K562 (cell line): ENCODE data around the gene CAMK2B. TPM values are rescaled to one million over a fixed set of nuclear protein-coding genes. Genes with fewer than 3 reads are reported as not detected.

Experiments
- ATAC-seq: fragments of 200-7000 bp; cut with Tn5 transposase; 3 replicates; pipeline ENCODE4 v1.9.1; 2020; ENCODE audit warnings: moderate library complexity
- BruUV-seq: library from RNA; stranded (reverse); fragments of 400-500 nt; replicated peaks from 2 replicates; lab custom pipeline; 2021; lab: Mats Ljungman, UMichigan
- CTCF ChIA-PET: fragments of 300-600 bp; formaldehyde crosslinking; extraction: SDS; loops from one replicate; lab custom pipeline; 2021; ENCODE audit warnings: low intra/inter-chr PET ratio; lab: Yijun Ruan, JAX
- POLR2A ChIA-PET: fragments of 300-600, 350-650 bp; sonication (Branson Sonifier 250); formaldehyde crosslinking; extraction: SDS; loops from one replicate; lab custom pipeline; 2021; ENCODE audit warnings: antibody characterized with exemption, inconsistent platforms; lab: Yijun Ruan, JAX
- DNase-seq, 4 experiments: peaks; one replicate each; pipeline versions ENCODE4 v3.0.0 to v3.0.0-alpha.2; 2011 to 2018; ENCODE audit warnings: low spot score in 3 of 4, mixed read lengths in 3 of 4; ENCODE audit errors: extremely low read depth in 1 of 4
- FAIRE-seq: peaks from 2 replicates; lab custom pipeline; 2011; peaks lifted over from hg19 to GRCh38; lab: Jason Lieb, UNC
- H2AFZ ChIP-seq: 2 replicates; pipeline ENCODE4 v1.6.0; 2011; ENCODE audit warnings: low read depth, low read length, control low read depth, inconsistent platforms
- H3K27ac ChIP-seq: fragments of 200-600 bp; 3 replicates; pipeline ENCODE4 v1.8.0; 2011; ENCODE audit warnings: low read depth, mild to moderate bottlenecking, control low read depth, inconsistent platforms, low read length, moderate library complexity, mixed read lengths; ENCODE audit errors: extremely low read depth
- H3K27me3 ChIP-seq, 2 experiments: fragments of 300-600 bp in 1 of 2; 2 replicates in 1 of 2; 3 replicates in 1 of 2; pipeline versions ENCODE4 v1.6.0 to v1.8.0; 2011; ENCODE audit warnings: inconsistent platforms in 2 of 2, low read length in 2 of 2, mild to moderate bottlenecking in 1 of 2, mixed read lengths in 1 of 2, moderate library complexity in 1 of 2; ENCODE audit not compliant: control insufficient read depth in 2 of 2, insufficient read depth in 2 of 2
- H3K36me3 ChIP-seq: fragments of 300-600 bp; 3 replicates; pipeline ENCODE4 v1.8.0; 2011; ENCODE audit warnings: mild to moderate bottlenecking, low read length, inconsistent platforms; ENCODE audit not compliant: control insufficient read depth, insufficient read depth
- H3K4me1 ChIP-seq, 2 experiments: fragments of 200-600 bp in 1 of 2; replicated peaks in 1 of 2; 2 replicates in 1 of 2; 3 replicates in 1 of 2; pipeline versions ENCODE4 v1.5.1 to v1.8.0; 2011; ENCODE audit warnings: inconsistent platforms in 2 of 2, low read length in 2 of 2, mild to moderate bottlenecking in 1 of 2, mixed read lengths in 1 of 2, moderate library complexity in 1 of 2; ENCODE audit not compliant: control insufficient read depth in 2 of 2, insufficient read depth in 2 of 2
- H3K4me2 ChIP-seq: 2 replicates; pipeline ENCODE4 v1.6.1; 2011; ENCODE audit warnings: low read length, control low read depth, inconsistent platforms, mixed read lengths; ENCODE audit not compliant: insufficient read depth
- H3K4me3 ChIP-seq: fragments of 200-600 bp; sonication (generic), shearing (Covaris generic); 2 replicates; pipeline ENCODE4 v1.5.1; 2016; ENCODE audit warnings: control low read depth, inconsistent platforms
- H3K79me2 ChIP-seq: fragments of 200-600 bp; 3 replicates; pipeline ENCODE4 v1.8.0; 2011; ENCODE audit warnings: low read length, inconsistent platforms; ENCODE audit not compliant: control insufficient read depth, insufficient read depth
- H3K9ac ChIP-seq, 2 experiments: 2 replicates each; pipeline versions ENCODE4 v1.6.0 to v1.6.1; 2011; ENCODE audit warnings: low read depth in 2 of 2, low read length in 2 of 2, control low read depth in 1 of 2, inconsistent platforms in 1 of 2, mild to moderate bottlenecking in 1 of 2, mixed read lengths in 1 of 2; ENCODE audit not compliant: insufficient read depth in 1 of 2
- H3K9me1 ChIP-seq: one replicate; pipeline ENCODE4 v1.6.0; 2011; ENCODE audit warnings: inconsistent platforms, mild to moderate bottlenecking, low read length, moderate library complexity; ENCODE audit not compliant: control insufficient read depth, insufficient read depth
- H3K9me3 ChIP-seq: replicated peaks from 2 replicates; pipeline ENCODE4 v1.5.1; 2011; ENCODE audit warnings: low read depth, low read length, inconsistent platforms; ENCODE audit not compliant: control insufficient read depth, insufficient read depth
- H4K20me1 ChIP-seq: replicated peaks from 2 replicates; pipeline ENCODE4 v1.6.1; 2011; ENCODE audit warnings: low read length, inconsistent platforms, mixed read lengths; ENCODE audit not compliant: control insufficient read depth, insufficient read depth
- KAT8 ChIP-seq: fragments of 450-650 bp; IDR thresholded peaks from 2 replicates; pipeline ENCODE4 v1.6.1; 2016; ENCODE audit warnings: low read depth, mild to moderate bottlenecking
- NUFIP1 ChIP-seq: fragments of 450-650 bp; IDR thresholded peaks from 2 replicates; pipeline ENCODE4 v1.6.1; 2018; ENCODE audit not compliant: partially characterized antibody
- RHOXF2B ChIP-seq: fragments of 250-450 bp; sonication (Bioruptor Pico); conservative IDR thresholded peaks from 2 replicates; pipeline ENCODE4 v1.5.1; 2021
- SFPQ ChIP-seq: fragments of 200-400 bp; formaldehyde crosslinking; IDR thresholded peaks from 2 replicates; pipeline ENCODE4 v1.6.1; 2017; ENCODE audit warnings: mild to moderate bottlenecking, low read depth, low read length, moderate library complexity
- WGBS: fragments of 100-300 bp; shearing (Covaris generic); methylation state at CpG from one replicate; pipeline ENCODE4 v1.1.6; 2016; ENCODE audit warnings: low coverage, mixed read lengths; ENCODE audit not compliant: insufficient coverage; ENCODE audit errors: missing lambda C conversion rate; 5-methylcytosine and 5-hydroxymethylcytosine counted together
- in situ Hi-C: fragments of 300-500 bp; cut with MboI; formaldehyde crosslinking; loops from 4 replicates; pipeline ENCODE4 v1.15.0; 2018; ENCODE audit warnings: inconsistent platforms, mixed read lengths
- intact Hi-C: fragments of 100-400 bp; cut with micrococcal nuclease; formaldehyde crosslinking; loops from 2 replicates; pipeline ENCODE4 v1.14.2; 2022
- polyA plus RNA-seq, 8 experiments: library from polyadenylated mRNA; depleted of rRNA in 4 of 8; stranded (reverse) in 5 of 8; unstranded in 3 of 8; fragments of >200 nt; fragmentation: Nextera tagmentation in 2 of 8; fragmentation: Illumina TruSeq in 1 of 8; extraction: Ambion mirVana in 2 of 8; extraction: Trizol in 1 of 8; gene quantifications; 2 replicates each; pipeline versions ENCODE4 v1.2.1 to v1.2.3, GENCODE V29; 2011 to 2014; ENCODE audit warnings: inconsistent platforms in 1 of 8, missing spikeins in 1 of 8
- total RNA-seq, 7 experiments: library from RNA; depleted of rRNA in 6 of 7; stranded (reverse); fragments of >200 nt in 6 of 7; fragmentation: Illumina TruSeq in 2 of 7; extraction: Trizol in 2 of 7; gene quantifications; 2 replicates each; pipeline versions ENCODE4 v1.2.1 to v1.2.3, GENCODE V29; 2011 to 2021; ENCODE audit warnings: low replicate concordance in 1 of 7
- TF ChIP-seq, protein P1 (sequence below), 2 experiments: fragments of 150-350 bp in 1 of 2; IDR thresholded peaks; 2 replicates each; pipeline ENCODE4 v1.6.1; 2012 to 2016; ENCODE audit warnings: low read depth in 2 of 2, low read length in 2 of 2, mild to moderate bottlenecking in 1 of 2, moderate library complexity in 1 of 2

Gene CAMK2B
- total and polyA plus RNA-seq, 9 of the 15 experiments (the other 6 are each of a cell fraction or from before 2014, with no cell fraction given) = 0.04 to 0.09 (median 0.05) TPM; not detected in 4

- Histone ChIP-seq H3K4me3 (no peak overlapping the region), H3K9me3 (peaks cover 3% of the 10 kb centered on the region; the same call in 1 of the 2 replicates), H3K27ac (no peak overlapping the region), H3K9ac (no peak overlapping the region), H3K9me1 (no peaks in the 10 kb centered on the region), H3K4me2 (no peak overlapping the region), H3K4me1 (peaks cover 0 to 3% of the 10 kb centered on the region in 2 experiments; a peak in 2 of 5 replicates), H3K36me3 (no peaks in the 10 kb centered on the region), H4K20me1 (no peaks in the 10 kb centered on the region), H2AFZ (no peak overlapping the region), H3K27me3 (peaks cover 7 to 30% of the 10 kb centered on the region in 2 experiments; a peak in 4 of 5 replicates), H3K79me2 (no peaks in the 10 kb centered on the region)
- DNase-seq (no peak), ATAC-seq (no peak), FAIRE-seq (no peak)
- intact Hi-C loops (no loop called here), in situ Hi-C loops (no loop called here)
- POLR2A ChIA-PET = no interaction called here
- no peak for TF ChIP-seq NUFIP1
- no peak for TF ChIP-seq SFPQ
- no peak for TF ChIP-seq KAT8
- TF ChIP-seq, protein P1, sequence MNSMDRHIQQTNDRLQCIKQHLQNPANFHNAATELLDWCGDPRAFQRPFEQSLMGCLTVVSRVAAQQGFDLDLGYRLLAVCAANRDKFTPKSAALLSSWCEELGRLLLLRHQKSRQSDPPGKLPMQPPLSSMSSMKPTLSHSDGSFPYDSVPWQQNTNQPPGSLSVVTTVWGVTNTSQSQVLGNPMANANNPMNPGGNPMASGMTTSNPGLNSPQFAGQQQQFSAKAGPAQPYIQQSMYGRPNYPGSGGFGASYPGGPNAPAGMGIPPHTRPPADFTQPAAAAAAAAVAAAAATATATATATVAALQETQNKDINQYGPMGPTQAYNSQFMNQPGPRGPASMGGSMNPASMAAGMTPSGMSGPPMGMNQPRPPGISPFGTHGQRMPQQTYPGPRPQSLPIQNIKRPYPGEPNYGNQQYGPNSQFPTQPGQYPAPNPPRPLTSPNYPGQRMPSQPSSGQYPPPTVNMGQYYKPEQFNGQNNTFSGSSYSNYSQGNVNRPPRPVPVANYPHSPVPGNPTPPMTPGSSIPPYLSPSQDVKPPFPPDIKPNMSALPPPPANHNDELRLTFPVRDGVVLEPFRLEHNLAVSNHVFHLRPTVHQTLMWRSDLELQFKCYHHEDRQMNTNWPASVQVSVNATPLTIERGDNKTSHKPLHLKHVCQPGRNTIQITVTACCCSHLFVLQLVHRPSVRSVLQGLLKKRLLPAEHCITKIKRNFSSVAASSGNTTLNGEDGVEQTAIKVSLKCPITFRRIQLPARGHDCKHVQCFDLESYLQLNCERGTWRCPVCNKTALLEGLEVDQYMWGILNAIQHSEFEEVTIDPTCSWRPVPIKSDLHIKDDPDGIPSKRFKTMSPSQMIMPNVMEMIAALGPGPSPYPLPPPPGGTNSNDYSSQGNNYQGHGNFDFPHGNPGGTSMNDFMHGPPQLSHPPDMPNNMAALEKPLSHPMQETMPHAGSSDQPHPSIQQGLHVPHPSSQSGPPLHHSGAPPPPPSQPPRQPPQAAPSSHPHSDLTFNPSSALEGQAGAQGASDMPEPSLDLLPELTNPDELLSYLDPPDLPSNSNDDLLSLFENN (IDR thresholded peaks at IDR 0.05; ENCODE audit: low read depth in 2 of 2, low read length in 2 of 2) = no peak
- no peak for TF ChIP-seq RHOXF2B (CRISPR knock-in tag)
- BruUV-seq = no TSS peak
- CTCF ChIA-PET = no interaction called here
- WGBS = 0% methylated on average over 3 of the region's 3 CpGs
Measured at GRCh38 chr7:44338600-44338999, 13.2 kb upstream of the CAMK2B start.
